Measurements from ENCODE around the gene LIAS.

The LIAS gene

GRCh38 chr4:39433878-39434492 lies 24.9 kb upstream of the LIAS start:
- Histone ChIP-seq H3K27ac (ENCODE audit: low read depth in 2 of 2, low read length in 2 of 2) (no peak overlapping the region), H3K9ac (ENCODE audit: low read depth in 1 of 2, low read length in 2 of 2) (no peak overlapping the region), H3K36me3 (ENCODE audit: control insufficient read depth in 2 of 2, insufficient read depth in 2 of 2, low read length in 2 of 2) (no peaks in the 10 kb centered on the region), H3K9me3 (ENCODE audit: control insufficient read depth in 2 of 2, low read length in 2 of 2) (no peaks in the 10 kb centered on the region), H3K4me1 (ENCODE audit: control insufficient read depth in 2 of 2, insufficient read depth in 2 of 2, low read length in 2 of 2) (no peaks in the 10 kb centered on the region), H3K27me3 (ENCODE audit: control insufficient read depth in 2 of 2, insufficient read depth in 2 of 2, low read length in 2 of 2) (no peaks in the 10 kb centered on the region), H3K4me3 (ENCODE audit: low read length in 2 of 2) (no peak overlapping the region)

GRCh38 chr4:39435659-39436563 lies 22.9 kb upstream of the LIAS start:
- Histone ChIP-seq H3K4me3 (ENCODE audit: low read length in 2 of 2) (no peak overlapping the region), H3K9ac (ENCODE audit: low read depth in 1 of 2, low read length in 2 of 2) (no peak overlapping the region), H3K9me3 (ENCODE audit: control insufficient read depth in 2 of 2, low read length in 2 of 2) (no peaks in the 10 kb centered on the region)

GRCh38 chr4:39441593-39441992 lies 17.3 kb upstream of the LIAS start:
- H3K4me1 ChIP-seq (ENCODE audit: control insufficient read depth in 2 of 2, insufficient read depth in 2 of 2, low read length in 2 of 2): peaks cover 0 to 4% of the 10 kb centered on the region in 2 donors
- H3K27ac ChIP-seq (ENCODE audit: low read depth in 2 of 2, low read length in 2 of 2): no peak overlapping the region
- no peak overlapping the region for H3K9ac ChIP-seq (ENCODE audit: low read depth in 1 of 2, low read length in 2 of 2)
- no peaks in the 10 kb centered on the region for H3K27me3 ChIP-seq (ENCODE audit: control insufficient read depth in 2 of 2, insufficient read depth in 2 of 2, low read length in 2 of 2)
- no peaks in the 10 kb centered on the region for H3K9me3 ChIP-seq (ENCODE audit: control insufficient read depth in 2 of 2, low read length in 2 of 2)
- no peak overlapping the region for H3K4me3 ChIP-seq (ENCODE audit: low read length in 2 of 2)
- H3K36me3 ChIP-seq (ENCODE audit: control insufficient read depth in 2 of 2, insufficient read depth in 2 of 2, low read length in 2 of 2): no peaks in the 10 kb centered on the region

More at GRCh38 chr4:39435659-39436563, 22.9 kb upstream of the LIAS start:
- Histone ChIP-seq H3K27me3 (ENCODE audit: control insufficient read depth in 2 of 2, insufficient read depth in 2 of 2, low read length in 2 of 2) (no peaks in the 10 kb centered on the region), H3K4me1 (ENCODE audit: control insufficient read depth in 2 of 2, insufficient read depth in 2 of 2, low read length in 2 of 2) (no peaks in the 10 kb centered on the region), H3K27ac (ENCODE audit: low read depth in 2 of 2, low read length in 2 of 2) (no peak overlapping the region), H3K36me3 (ENCODE audit: control insufficient read depth in 2 of 2, insufficient read depth in 2 of 2, low read length in 2 of 2) (no peaks in the 10 kb centered on the region)

GRCh38 chr4:39442998-39443397 lies 15.9 kb upstream of the LIAS start:
- H3K27ac ChIP-seq (ENCODE audit: low read depth in 2 of 2, low read length in 2 of 2): no peak overlapping the region
- no peaks in the 10 kb centered on the region for H3K36me3 ChIP-seq (ENCODE audit: control insufficient read depth in 2 of 2, insufficient read depth in 2 of 2, low read length in 2 of 2)
- H3K9ac ChIP-seq (ENCODE audit: low read depth in 1 of 2, low read length in 2 of 2): no peak overlapping the region
- no peaks in the 10 kb centered on the region for H3K9me3 ChIP-seq (ENCODE audit: control insufficient read depth in 2 of 2, low read length in 2 of 2)
- H3K27me3 ChIP-seq (ENCODE audit: control insufficient read depth in 2 of 2, insufficient read depth in 2 of 2, low read length in 2 of 2): no peaks in the 10 kb centered on the region
- peaks cover 9 to 13% of the 10 kb centered on the region in 2 donors for H3K4me1 ChIP-seq (ENCODE audit: control insufficient read depth in 2 of 2, insufficient read depth in 2 of 2, low read length in 2 of 2)
- H3K4me3 ChIP-seq (ENCODE audit: low read length in 2 of 2): no peak overlapping the region

GRCh38 chr4:39446483-39446841 lies 12.4 kb upstream of the LIAS start:
- peaks cover 4 to 6% of the 10 kb centered on the region in 2 donors for H3K36me3 ChIP-seq (ENCODE audit: control insufficient read depth in 2 of 2, insufficient read depth in 2 of 2, low read length in 2 of 2)
- peak overlapping the region; percentile 75 for H3K4me3 ChIP-seq (ENCODE audit: low read length in 2 of 2)
- peak overlapping the region; percentile 78 to 83 for H3K27ac ChIP-seq (ENCODE audit: low read depth in 2 of 2, low read length in 2 of 2)
- peak overlapping the region in 1 of 2 donors; percentile 61 for H3K9ac ChIP-seq (ENCODE audit: low read depth in 1 of 2, low read length in 2 of 2)
- H3K27me3 ChIP-seq (ENCODE audit: control insufficient read depth in 2 of 2, insufficient read depth in 2 of 2, low read length in 2 of 2): no peaks in the 10 kb centered on the region
- H3K4me1 ChIP-seq (ENCODE audit: control insufficient read depth in 2 of 2, insufficient read depth in 2 of 2, low read length in 2 of 2): peaks cover 9 to 13% of the 10 kb centered on the region in 2 donors
- H3K9me3 ChIP-seq (ENCODE audit: control insufficient read depth in 2 of 2, low read length in 2 of 2): no peaks in the 10 kb centered on the region

GRCh38 chr4:39446842-39447573 lies 11.8 kb upstream of the LIAS start:
- H3K9ac ChIP-seq (ENCODE audit: low read depth in 1 of 2, low read length in 2 of 2): peak overlapping the region; percentile 60 to 61
- H3K4me1 ChIP-seq (ENCODE audit: control insufficient read depth in 2 of 2, insufficient read depth in 2 of 2, low read length in 2 of 2): peaks cover 9 to 13% of the 10 kb centered on the region in 2 donors
- peak overlapping the region; percentile 78 to 83 for H3K27ac ChIP-seq (ENCODE audit: low read depth in 2 of 2, low read length in 2 of 2)
- H3K4me3 ChIP-seq (ENCODE audit: low read length in 2 of 2): peak overlapping the region; percentile 75
- no peaks in the 10 kb centered on the region for H3K9me3 ChIP-seq (ENCODE audit: control insufficient read depth in 2 of 2, low read length in 2 of 2)
- peaks cover 9 to 11% of the 10 kb centered on the region in 2 donors for H3K36me3 ChIP-seq (ENCODE audit: control insufficient read depth in 2 of 2, insufficient read depth in 2 of 2, low read length in 2 of 2)
- H3K27me3 ChIP-seq (ENCODE audit: control insufficient read depth in 2 of 2, insufficient read depth in 2 of 2, low read length in 2 of 2): no peaks in the 10 kb centered on the region

- H3K4me3 ChIP-seq (ENCODE audit: low read length in 2 of 2): no peak overlapping the region
- no peak overlapping the region for H3K9ac ChIP-seq (ENCODE audit: low read depth in 1 of 2, low read length in 2 of 2)
- no peaks in the 10 kb centered on the region for H3K27me3 ChIP-seq (ENCODE audit: control insufficient read depth in 2 of 2, insufficient read depth in 2 of 2, low read length in 2 of 2)
- no peak overlapping the region for H3K27ac ChIP-seq (ENCODE audit: low read depth in 2 of 2, low read length in 2 of 2)
- peaks cover 9 to 13% of the 10 kb centered on the region in 2 donors for H3K4me1 ChIP-seq (ENCODE audit: control insufficient read depth in 2 of 2, insufficient read depth in 2 of 2, low read length in 2 of 2)
- peaks cover 38 to 39% of the 10 kb centered on the region in 2 donors for H3K36me3 ChIP-seq (ENCODE audit: control insufficient read depth in 2 of 2, insufficient read depth in 2 of 2, low read length in 2 of 2)
- H3K9me3 ChIP-seq (ENCODE audit: control insufficient read depth in 2 of 2, low read length in 2 of 2): no peaks in the 10 kb centered on the region
These were observed 8.2 kb upstream of the LIAS start for GRCh38 chr4:39450618-39451017.

GRCh38 chr4:39451423-39452023 lies 7.3 kb upstream of the LIAS start:
- peaks cover 45 to 48% of the 10 kb centered on the region in 2 donors for H3K36me3 ChIP-seq (ENCODE audit: control insufficient read depth in 2 of 2, insufficient read depth in 2 of 2, low read length in 2 of 2)

GRCh38 chr4:39452153-39452859 lies 6.5 kb upstream of the LIAS start:
- Histone ChIP-seq H3K9ac (ENCODE audit: low read depth in 1 of 2, low read length in 2 of 2) (no peak overlapping the region), H3K36me3 (ENCODE audit: control insufficient read depth in 2 of 2, insufficient read depth in 2 of 2, low read length in 2 of 2) (peaks cover 53 to 54% of the 10 kb centered on the region in 2 donors), H3K4me3 (ENCODE audit: low read length in 2 of 2) (no peak overlapping the region), H3K27ac (ENCODE audit: low read depth in 2 of 2, low read length in 2 of 2) (no peak overlapping the region), H3K4me1 (ENCODE audit: control insufficient read depth in 2 of 2, insufficient read depth in 2 of 2, low read length in 2 of 2) (peaks cover 10 to 14% of the 10 kb centered on the region in 2 donors), H3K27me3 (ENCODE audit: control insufficient read depth in 2 of 2, insufficient read depth in 2 of 2, low read length in 2 of 2) (no peaks in the 10 kb centered on the region), H3K9me3 (ENCODE audit: control insufficient read depth in 2 of 2, low read length in 2 of 2) (no peaks in the 10 kb centered on the region)

More at GRCh38 chr4:39451423-39452023, 7.3 kb upstream of the LIAS start:
- no peaks in the 10 kb centered on the region for H3K9me3 ChIP-seq (ENCODE audit: control insufficient read depth in 2 of 2, low read length in 2 of 2)
- no peak overlapping the region for H3K9ac ChIP-seq (ENCODE audit: low read depth in 1 of 2, low read length in 2 of 2)
- H3K27me3 ChIP-seq (ENCODE audit: control insufficient read depth in 2 of 2, insufficient read depth in 2 of 2, low read length in 2 of 2): no peaks in the 10 kb centered on the region
- peaks cover 9 to 10% of the 10 kb centered on the region in 2 donors for H3K4me1 ChIP-seq (ENCODE audit: control insufficient read depth in 2 of 2, insufficient read depth in 2 of 2, low read length in 2 of 2)
- no peak overlapping the region for H3K27ac ChIP-seq (ENCODE audit: low read depth in 2 of 2, low read length in 2 of 2)
- no peak overlapping the region for H3K4me3 ChIP-seq (ENCODE audit: low read length in 2 of 2)
